ENCODE data around the gene EEA1.

- TF ChIP-seq POLR2AphosphoS5 (IDR thresholded peaks at IDR 0.05; ENCODE audit: low read depth, low read length): no peak
- TF ChIP-seq POLR2A (IDR thresholded peaks at IDR 0.05; ENCODE audit: low read depth, low read length): no peak
- no peak for TF ChIP-seq TAF1 (IDR thresholded peaks at IDR 0.05; ENCODE audit: low read depth, low read length)
- no peak for TF ChIP-seq PAX5 (IDR thresholded peaks at IDR 0.05; ENCODE audit: insufficient read depth, low read length, severe bottlenecking)
- no peak for TF ChIP-seq SPI1 (IDR thresholded peaks at IDR 0.05; ENCODE audit: low read depth, low read length)
Measured at GRCh38 chr12:92900941-92901340, 28.2 kb downstream of the EEA1 start.
